Thoracic aorta (tissue), 2 donors: ENCODE measurements around the gene IRF5. TPM values are rescaled to one million over a fixed set of nuclear protein-coding genes. Genes with fewer than 3 reads are reported as not detected.

ENCODE experiments used
- ATAC-seq: fragments of 150-250 bp; one replicate; pipeline ENCODE4 v1.8.0; 2017; ENCODE audit warnings: low read depth; ENCODE audit not compliant: insufficient number of reproducible peaks, low FRiP score
- DNase-seq: peaks from one replicate; pipeline ENCODE4 v3.0.0-alpha.2; 2020; ENCODE audit warnings: low spot score
- H3K27ac ChIP-seq, 2 donors: fragments of 200-600 bp; sonication (generic); 1 replicate in 1 of 2; 2 replicates in 1 of 2; pipeline ENCODE4 v1.5.1; 2016; ENCODE audit warnings: mild to moderate bottlenecking in 2 of 2, moderate library complexity in 2 of 2
- H3K27me3 ChIP-seq: fragments of 200-600 bp; sonication (generic); replicated peaks from 2 replicates; pipeline ENCODE4 v1.6.0; 2016; ENCODE audit warnings: mild to moderate bottlenecking; ENCODE audit not compliant: insufficient read depth
- H3K36me3 ChIP-seq: fragments of 200-600 bp; sonication (generic); one replicate; pipeline ENCODE4 v1.5.1; 2016
- H3K4me1 ChIP-seq, 2 donors: fragments of 200-600 bp; sonication (generic); 1 replicate in 1 of 2; 2 replicates in 1 of 2; pipeline versions ENCODE4 v1.5.1 to v1.6.0; 2016; ENCODE audit warnings: low read depth in 2 of 2, mild to moderate bottlenecking in 1 of 2; ENCODE audit not compliant: control insufficient read depth in 1 of 2
- H3K4me3 ChIP-seq: fragments of 200-600 bp; sonication (generic); 2 replicates; pipeline ENCODE4 v1.5.1; 2016; ENCODE audit warnings: mild to moderate bottlenecking
- H3K9me3 ChIP-seq: fragments of 200-600 bp; sonication (generic); 2 replicates; pipeline ENCODE4 v1.5.1; 2016
- total RNA-seq, 2 donors: library from RNA; depleted of rRNA; stranded (reverse); fragments of >200 nt; gene quantifications; one replicate each; pipeline versions ENCODE4 v1.1.0 to v1.2.3, GENCODE V29; 2016
- TF ChIP-seq, protein P1 (sequence below): fragments of 200-600 bp; sonication (generic); IDR thresholded peaks from one replicate; pipeline ENCODE4 v1.5.1; 2019; ENCODE audit warnings: antibody characterized with exemption

The IRF5 gene
- total RNA-seq, 2 donors from 2014 or later = 11.9 to 25.0 TPM

- H3K27ac ChIP-seq = no peak overlapping the region
- TF ChIP-seq, protein P1, sequence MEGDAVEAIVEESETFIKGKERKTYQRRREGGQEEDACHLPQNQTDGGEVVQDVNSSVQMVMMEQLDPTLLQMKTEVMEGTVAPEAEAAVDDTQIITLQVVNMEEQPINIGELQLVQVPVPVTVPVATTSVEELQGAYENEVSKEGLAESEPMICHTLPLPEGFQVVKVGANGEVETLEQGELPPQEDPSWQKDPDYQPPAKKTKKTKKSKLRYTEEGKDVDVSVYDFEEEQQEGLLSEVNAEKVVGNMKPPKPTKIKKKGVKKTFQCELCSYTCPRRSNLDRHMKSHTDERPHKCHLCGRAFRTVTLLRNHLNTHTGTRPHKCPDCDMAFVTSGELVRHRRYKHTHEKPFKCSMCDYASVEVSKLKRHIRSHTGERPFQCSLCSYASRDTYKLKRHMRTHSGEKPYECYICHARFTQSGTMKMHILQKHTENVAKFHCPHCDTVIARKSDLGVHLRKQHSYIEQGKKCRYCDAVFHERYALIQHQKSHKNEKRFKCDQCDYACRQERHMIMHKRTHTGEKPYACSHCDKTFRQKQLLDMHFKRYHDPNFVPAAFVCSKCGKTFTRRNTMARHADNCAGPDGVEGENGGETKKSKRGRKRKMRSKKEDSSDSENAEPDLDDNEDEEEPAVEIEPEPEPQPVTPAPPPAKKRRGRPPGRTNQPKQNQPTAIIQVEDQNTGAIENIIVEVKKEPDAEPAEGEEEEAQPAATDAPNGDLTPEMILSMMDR = no peak
- peaks cover 5% of the 10 kb centered on the region in 2 donors for H3K4me1 ChIP-seq
- H3K27me3 ChIP-seq = no peaks in the 10 kb centered on the region
- no peaks in the 10 kb centered on the region for H3K9me3 ChIP-seq
- ATAC-seq = no peak
- no peak overlapping the region for H3K4me3 ChIP-seq
- no peaks in the 10 kb centered on the region for H3K36me3 ChIP-seq
- no peak for DNase-seq
Observed at GRCh38 chr7:128919241-128919640, 18.5 kb upstream of the IRF5 start.

- TF ChIP-seq, protein P1 = no peak
- no peak overlapping the region for H3K4me3 ChIP-seq
- DNase-seq (no peak), ATAC-seq (no peak)
- H3K27me3 ChIP-seq = no peaks in the 10 kb centered on the region
- H3K36me3 ChIP-seq = no peaks in the 10 kb centered on the region
- no peak overlapping the region for H3K27ac ChIP-seq
- peaks cover 4 to 5% of the 10 kb centered on the region in 2 donors for H3K4me1 ChIP-seq
- no peaks in the 10 kb centered on the region for H3K9me3 ChIP-seq
Observed at GRCh38 chr7:128919881-128920799, 17.6 kb upstream of the IRF5 start.

DNA sequence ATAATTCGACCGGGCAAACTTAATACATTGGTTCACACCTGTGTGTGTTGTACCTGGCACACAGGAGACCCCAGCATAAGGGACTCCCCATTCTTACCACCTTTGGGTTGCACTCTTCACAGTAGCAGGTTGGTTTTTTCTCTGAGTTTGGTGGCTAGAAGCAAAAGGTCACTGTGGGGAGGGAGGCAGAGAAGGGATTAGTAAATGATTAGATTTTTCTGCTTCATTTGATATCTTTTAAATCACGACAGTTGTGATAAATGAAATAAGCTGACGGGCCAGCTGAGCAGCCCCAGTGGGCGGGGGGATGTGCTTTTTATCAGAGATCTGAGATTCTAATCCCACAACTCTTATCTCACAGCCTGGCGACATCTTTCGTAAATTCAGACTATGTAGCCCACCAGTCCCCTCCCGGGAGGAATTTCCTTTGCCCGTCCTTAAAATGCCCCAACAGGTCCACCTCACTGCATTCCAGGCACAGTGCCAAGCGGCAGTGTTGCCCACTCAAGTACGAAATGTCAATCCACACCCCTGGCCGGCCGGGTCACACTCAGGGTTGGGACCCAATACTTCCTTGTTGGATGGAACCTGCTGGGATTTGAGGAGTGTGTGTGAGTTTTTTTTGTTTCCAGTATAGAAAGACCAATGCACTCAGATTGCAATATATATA, 16.7 kb upstream of the IRF5 start:
- Histone ChIP-seq H3K27me3 (no peaks in the 10 kb centered on the region), H3K4me1 (no peaks in the 10 kb centered on the region)
- ATAC-seq = no peak

DNA sequence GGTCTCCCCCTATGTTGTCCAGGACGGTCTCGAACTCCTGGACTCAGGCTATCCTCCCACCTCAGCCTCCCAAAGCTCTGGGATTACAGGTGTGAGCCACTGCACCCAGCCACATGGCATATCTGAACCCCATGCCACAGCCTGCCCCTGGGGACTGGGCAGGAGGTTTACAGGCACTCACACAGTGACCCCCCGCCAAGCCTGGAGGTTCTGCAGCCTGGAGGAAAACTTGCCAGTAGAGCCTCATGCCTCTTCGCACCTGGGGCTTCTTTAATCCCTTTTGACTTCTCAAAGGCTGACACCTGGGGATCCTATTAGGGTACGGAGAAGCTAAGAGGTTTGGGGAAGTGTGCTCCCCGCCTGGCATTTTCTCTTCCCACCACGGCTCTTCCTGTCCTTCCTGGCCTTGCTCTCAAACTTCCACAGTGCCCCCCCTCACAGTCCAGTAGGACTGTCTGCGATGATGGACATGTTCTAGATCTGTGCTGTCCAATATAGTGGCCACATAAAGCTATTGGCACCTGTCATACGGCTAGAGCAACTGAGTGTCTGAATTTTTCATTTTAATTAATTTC, 15.8 kb upstream of the IRF5 start:
- Histone ChIP-seq H3K36me3 (no peaks in the 10 kb centered on the region), H3K4me3 (no peak overlapping the region), H3K27ac (no peak overlapping the region), H3K27me3 (no peaks in the 10 kb centered on the region), H3K9me3 (no peaks in the 10 kb centered on the region), H3K4me1 (no peaks in the 10 kb centered on the region)
- TF ChIP-seq, protein P1 = no peak
- ATAC-seq = no peak
- DNase-seq = no peak

More for the DNA sequence above, 16.7 kb upstream of the IRF5 start:
- DNase-seq = no peak
- Histone ChIP-seq H3K4me3 (no peak overlapping the region), H3K9me3 (no peaks in the 10 kb centered on the region), H3K36me3 (no peaks in the 10 kb centered on the region), H3K27ac (no peak overlapping the region)
- TF ChIP-seq, protein P1 = no peak
